ENCODE data around the gene RSBN1.

DNA sequence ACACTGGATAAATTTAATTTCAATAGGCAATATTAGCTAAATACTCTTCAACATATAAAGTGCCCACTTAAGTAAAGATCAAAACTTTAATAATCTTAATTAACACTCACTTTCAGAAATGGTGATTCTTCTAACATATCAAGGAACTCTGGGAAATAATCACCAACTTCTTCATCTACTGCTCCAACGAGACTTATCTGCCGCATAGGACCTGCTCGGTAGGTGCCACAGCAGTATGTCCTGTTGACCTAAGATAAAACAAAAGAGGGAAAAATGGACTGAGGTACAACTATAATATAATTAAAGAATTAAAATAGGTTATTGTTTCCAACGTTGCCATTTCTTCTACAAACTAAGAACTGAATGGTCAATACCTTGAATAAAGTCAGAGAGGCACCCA lies 34.7 kb downstream of the RSBN1 start:
- TF ChIP-seq, protein P1, sequence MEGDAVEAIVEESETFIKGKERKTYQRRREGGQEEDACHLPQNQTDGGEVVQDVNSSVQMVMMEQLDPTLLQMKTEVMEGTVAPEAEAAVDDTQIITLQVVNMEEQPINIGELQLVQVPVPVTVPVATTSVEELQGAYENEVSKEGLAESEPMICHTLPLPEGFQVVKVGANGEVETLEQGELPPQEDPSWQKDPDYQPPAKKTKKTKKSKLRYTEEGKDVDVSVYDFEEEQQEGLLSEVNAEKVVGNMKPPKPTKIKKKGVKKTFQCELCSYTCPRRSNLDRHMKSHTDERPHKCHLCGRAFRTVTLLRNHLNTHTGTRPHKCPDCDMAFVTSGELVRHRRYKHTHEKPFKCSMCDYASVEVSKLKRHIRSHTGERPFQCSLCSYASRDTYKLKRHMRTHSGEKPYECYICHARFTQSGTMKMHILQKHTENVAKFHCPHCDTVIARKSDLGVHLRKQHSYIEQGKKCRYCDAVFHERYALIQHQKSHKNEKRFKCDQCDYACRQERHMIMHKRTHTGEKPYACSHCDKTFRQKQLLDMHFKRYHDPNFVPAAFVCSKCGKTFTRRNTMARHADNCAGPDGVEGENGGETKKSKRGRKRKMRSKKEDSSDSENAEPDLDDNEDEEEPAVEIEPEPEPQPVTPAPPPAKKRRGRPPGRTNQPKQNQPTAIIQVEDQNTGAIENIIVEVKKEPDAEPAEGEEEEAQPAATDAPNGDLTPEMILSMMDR (IDR thresholded peaks at IDR 0.05; ENCODE audit: low read length): no peak
- TF ChIP-seq EZH2 (IDR thresholded peaks at IDR 0.05; ENCODE audit: borderline replicate concordance, low read length): no peak
